ENCODE data around the gene ACOX3. TPM values are rescaled to one million over a fixed set of nuclear protein-coding genes. Genes with fewer than 3 reads are reported as not detected.

ACOX3 gene
- total RNA-seq, 1 experiment from 2014 or later, result 21.0 TPM

GRCh38 chr4:8459867-8460445 lies 19.4 kb upstream of the ACOX3 start:
- Histone ChIP-seq H3K27ac (peak overlapping the region; percentile 37; the same call in 1 of the 2 replicates), H3K79me2 (ENCODE audit: low read depth) (0 out of 2 replicates have a peak, but pooled peaks cover 3% of the 10 kb centered on the region), H2AFZ (no peak overlapping the region), H3K4me2 (no peak overlapping the region), H3F3A (ENCODE audit: insufficient read depth, low read depth) (peaks cover 6% of the 10 kb centered on the region; the same call in 1 of the 2 replicates), H3K36me3 (ENCODE audit: low read depth) (no peaks in the 10 kb centered on the region), H4K20me1 (ENCODE audit: insufficient read depth) (peaks cover 7% of the 10 kb centered on the region; the same call in 1 of the 2 replicates), H3K9me2 (ENCODE audit: insufficient read depth) (no peaks in the 10 kb centered on the region), H3K4me1 (replicated peaks; ENCODE audit: insufficient read depth) (peaks cover 10% of the 10 kb centered on the region; the same call in 1 of the 2 replicates), H3K4me3 (no peak overlapping the region), H3K27me3 (ENCODE audit: insufficient read depth, low read depth) (no peaks in the 10 kb centered on the region), H3K9me3 (ENCODE audit: insufficient read depth, low read depth) (no peaks in the 10 kb centered on the region)
- TF ChIP-seq EZH2 (IDR thresholded peaks at IDR 0.05; ENCODE audit: low read depth), result no peak
- TF ChIP-seq, protein P1, sequence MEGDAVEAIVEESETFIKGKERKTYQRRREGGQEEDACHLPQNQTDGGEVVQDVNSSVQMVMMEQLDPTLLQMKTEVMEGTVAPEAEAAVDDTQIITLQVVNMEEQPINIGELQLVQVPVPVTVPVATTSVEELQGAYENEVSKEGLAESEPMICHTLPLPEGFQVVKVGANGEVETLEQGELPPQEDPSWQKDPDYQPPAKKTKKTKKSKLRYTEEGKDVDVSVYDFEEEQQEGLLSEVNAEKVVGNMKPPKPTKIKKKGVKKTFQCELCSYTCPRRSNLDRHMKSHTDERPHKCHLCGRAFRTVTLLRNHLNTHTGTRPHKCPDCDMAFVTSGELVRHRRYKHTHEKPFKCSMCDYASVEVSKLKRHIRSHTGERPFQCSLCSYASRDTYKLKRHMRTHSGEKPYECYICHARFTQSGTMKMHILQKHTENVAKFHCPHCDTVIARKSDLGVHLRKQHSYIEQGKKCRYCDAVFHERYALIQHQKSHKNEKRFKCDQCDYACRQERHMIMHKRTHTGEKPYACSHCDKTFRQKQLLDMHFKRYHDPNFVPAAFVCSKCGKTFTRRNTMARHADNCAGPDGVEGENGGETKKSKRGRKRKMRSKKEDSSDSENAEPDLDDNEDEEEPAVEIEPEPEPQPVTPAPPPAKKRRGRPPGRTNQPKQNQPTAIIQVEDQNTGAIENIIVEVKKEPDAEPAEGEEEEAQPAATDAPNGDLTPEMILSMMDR (conservative IDR thresholded peaks at IDR 0.05), result no peak
- CTCF ChIA-PET, result no interaction called here
- peak; percentile 41 to 81 for DNase-seq
- no TSS peak for BruUV-seq (replicated peaks)
- POLR2A ChIA-PET (ENCODE audit: unreplicated experiment), result no interaction called here
- intact Hi-C loops (cut with micrococcal nuclease; ENCODE audit: unreplicated experiment), result no loop called here

- TF ChIP-seq, protein P1 (conservative IDR thresholded peaks at IDR 0.05), result no peak
- TF ChIP-seq EZH2 (IDR thresholded peaks at IDR 0.05; ENCODE audit: low read depth), result no peak
- Histone ChIP-seq H3K36me3 (ENCODE audit: low read depth) (no peaks in the 10 kb centered on the region), H3K4me2 (no peak overlapping the region), H3K4me1 (replicated peaks; ENCODE audit: insufficient read depth) (peaks cover 10% of the 10 kb centered on the region; the same call in 1 of the 2 replicates), H4K20me1 (ENCODE audit: insufficient read depth) (peaks cover 7% of the 10 kb centered on the region; the same call in 1 of the 2 replicates), H3K79me2 (ENCODE audit: low read depth) (0 out of 2 replicates have a peak, but pooled peaks cover 3% of the 10 kb centered on the region), H3K4me3 (no peak overlapping the region), H3K9me3 (ENCODE audit: insufficient read depth, low read depth) (no peaks in the 10 kb centered on the region), H3F3A (ENCODE audit: insufficient read depth, low read depth) (peaks cover 6% of the 10 kb centered on the region; the same call in 1 of the 2 replicates), H2AFZ (no peak overlapping the region), H3K27ac (no peak overlapping the region), H3K27me3 (ENCODE audit: insufficient read depth, low read depth) (no peaks in the 10 kb centered on the region), H3K9me2 (ENCODE audit: insufficient read depth) (no peaks in the 10 kb centered on the region)
- BruUV-seq (replicated peaks), result no TSS peak
- ChIA-PET POLR2A (ENCODE audit: unreplicated experiment) (no interaction called here), CTCF (interaction anchor here (0.6 kb wide), 1 partner anchor 215 kb away, joined by 5 read pairs; no protein-coding TSS in a partner anchor)
- intact Hi-C loops (cut with micrococcal nuclease; ENCODE audit: unreplicated experiment), result no loop called here
- DNase-seq, result no peak
Measured at GRCh38 chr4:8457646-8458252, 17.2 kb upstream of the ACOX3 start.

DNA sequence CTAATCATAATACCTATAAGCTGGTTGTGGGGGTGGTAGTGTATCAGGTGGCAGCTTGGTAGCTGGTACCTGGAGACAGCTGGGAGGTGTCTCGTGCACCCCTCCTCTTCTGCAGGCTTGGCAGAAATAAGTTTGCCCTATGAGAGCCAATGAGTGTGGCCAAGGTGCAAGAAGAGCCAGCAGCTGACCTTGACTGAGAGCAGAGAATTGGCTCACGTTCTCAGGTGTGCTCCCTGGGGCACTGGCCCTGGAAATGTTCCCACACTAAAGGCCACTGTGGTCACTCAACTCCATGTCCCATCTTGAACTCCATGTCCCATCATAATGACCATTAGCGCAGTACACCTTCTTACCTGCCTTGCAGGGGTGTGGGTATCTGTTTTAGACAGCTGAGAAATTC lies 13.4 kb upstream of the ACOX3 start:
- no TSS peak for BruUV-seq (replicated peaks)
- Histone ChIP-seq H3F3A (ENCODE audit: insufficient read depth, low read depth) (no peaks in the 10 kb centered on the region; the same call in 1 of the 2 replicates), H4K20me1 (ENCODE audit: insufficient read depth) (no peaks in the 10 kb centered on the region), H2AFZ (no peak overlapping the region), H3K4me3 (no peak overlapping the region), H3K27ac (no peak overlapping the region), H3K9me2 (ENCODE audit: insufficient read depth) (no peaks in the 10 kb centered on the region), H3K4me2 (no peak overlapping the region), H3K9me3 (ENCODE audit: insufficient read depth, low read depth) (no peaks in the 10 kb centered on the region), H3K79me2 (ENCODE audit: low read depth) (no peaks in the 10 kb centered on the region), H3K4me1 (replicated peaks; ENCODE audit: insufficient read depth) (no peaks in the 10 kb centered on the region), H3K36me3 (ENCODE audit: low read depth) (no peaks in the 10 kb centered on the region), H3K27me3 (ENCODE audit: insufficient read depth, low read depth) (no peaks in the 10 kb centered on the region)
- intact Hi-C loops (cut with micrococcal nuclease; ENCODE audit: unreplicated experiment), result no loop called here
- POLR2A ChIA-PET (ENCODE audit: unreplicated experiment), result no interaction called here
- no peak for TF ChIP-seq EZH2 (IDR thresholded peaks at IDR 0.05; ENCODE audit: low read depth)
- TF ChIP-seq, protein P1 (conservative IDR thresholded peaks at IDR 0.05), result no peak
- DNase-seq, result no peak
- CTCF ChIA-PET, result no interaction called here
